GM19099 (cell line): Measurements from ENCODE around the gene CORO1C.

Experiments
- POLR2A ChIP-seq: IDR thresholded peaks from 3 replicates; pipeline ENCODE4 v1.6.1; 2011; ENCODE audit warnings: low read depth; ENCODE audit not compliant: insufficient read length; ENCODE audit errors: extremely low read depth

The CORO1C gene

DNA sequence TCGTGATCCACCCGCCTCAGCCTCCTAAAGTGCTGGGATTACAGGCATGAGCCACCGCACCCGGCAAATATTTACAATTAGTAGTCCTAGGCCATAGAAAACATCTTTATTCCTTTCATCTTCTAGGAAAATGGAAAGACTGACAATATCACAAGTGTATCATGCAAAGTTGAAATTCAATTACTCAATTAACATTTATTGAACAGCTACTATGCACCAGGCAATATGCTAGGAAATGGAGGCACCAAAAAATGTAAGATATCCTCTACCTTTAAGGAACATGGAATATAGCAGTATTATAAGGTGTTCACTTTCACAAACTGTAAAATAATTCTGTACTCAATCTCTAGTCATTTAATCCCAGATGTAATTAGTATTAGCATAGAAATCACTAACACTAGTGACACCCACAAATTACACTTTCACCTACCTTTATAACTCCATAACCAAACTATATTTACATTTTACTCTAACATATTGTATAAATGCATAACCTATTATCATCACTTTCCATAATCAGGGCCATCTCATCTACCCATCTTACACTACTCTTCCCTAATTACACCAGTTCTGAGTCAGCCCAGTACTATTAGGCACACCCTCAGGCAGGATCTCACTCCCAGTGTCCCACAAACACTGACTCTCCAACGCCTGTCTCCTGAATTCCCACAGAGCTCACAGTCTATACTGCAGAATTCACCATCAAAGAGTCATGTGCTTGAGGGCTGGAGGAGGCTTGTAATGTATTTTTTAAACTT is 10.4 kb downstream of the CORO1C start:
- no peak for TF ChIP-seq POLR2A

- TF ChIP-seq POLR2A, result no peak
Observed at GRCh38 chr12:108717243-108717642, 14.1 kb downstream of the CORO1C start.

- TF ChIP-seq POLR2A, result no peak
Observed at GRCh38 chr12:108714866-108715265, 16.5 kb downstream of the CORO1C start.

GRCh38 chr12:108713471-108713870 is 17.8 kb downstream of the CORO1C start:
- no peak for TF ChIP-seq POLR2A

- TF ChIP-seq POLR2A, result no peak
Observed at GRCh38 chr12:108712925-108713203, 18.5 kb downstream of the CORO1C start.

DNA sequence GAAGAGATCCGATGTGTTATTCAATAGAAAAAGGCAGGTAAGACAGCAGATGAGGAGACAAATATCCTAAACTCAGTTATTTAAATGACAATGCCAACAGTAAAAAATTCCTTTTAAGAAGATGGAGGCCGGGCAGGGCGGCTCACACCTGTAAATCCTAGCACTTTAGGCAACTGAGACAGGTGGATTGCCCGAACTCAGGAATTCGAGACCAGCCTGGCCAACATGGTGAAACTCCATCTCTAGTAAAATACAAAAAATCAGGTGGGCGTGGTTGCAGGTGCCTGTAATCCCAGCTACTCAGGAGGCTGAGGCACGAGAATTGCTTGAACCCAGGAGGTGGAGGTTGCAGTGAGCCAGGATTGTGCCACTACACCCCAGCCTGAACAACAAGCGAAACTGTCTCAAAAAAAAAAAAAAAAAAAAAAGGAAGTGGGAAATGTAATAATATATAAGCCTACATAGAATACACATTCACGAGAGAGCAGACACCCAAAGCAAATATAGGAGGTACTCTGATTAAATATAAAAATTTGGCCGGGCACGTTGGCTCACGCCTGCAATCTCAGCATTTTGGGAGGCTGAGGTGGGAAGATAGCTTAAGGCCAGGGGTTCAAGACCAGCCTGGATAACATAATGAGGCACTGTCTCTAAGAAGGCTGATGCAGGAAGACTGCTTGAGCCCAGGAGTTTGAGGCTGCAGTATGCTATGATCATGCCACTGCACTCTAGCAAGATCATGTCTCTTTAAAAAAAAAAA is 19.0 kb downstream of the CORO1C start:
- TF ChIP-seq POLR2A, result no peak

DNA sequence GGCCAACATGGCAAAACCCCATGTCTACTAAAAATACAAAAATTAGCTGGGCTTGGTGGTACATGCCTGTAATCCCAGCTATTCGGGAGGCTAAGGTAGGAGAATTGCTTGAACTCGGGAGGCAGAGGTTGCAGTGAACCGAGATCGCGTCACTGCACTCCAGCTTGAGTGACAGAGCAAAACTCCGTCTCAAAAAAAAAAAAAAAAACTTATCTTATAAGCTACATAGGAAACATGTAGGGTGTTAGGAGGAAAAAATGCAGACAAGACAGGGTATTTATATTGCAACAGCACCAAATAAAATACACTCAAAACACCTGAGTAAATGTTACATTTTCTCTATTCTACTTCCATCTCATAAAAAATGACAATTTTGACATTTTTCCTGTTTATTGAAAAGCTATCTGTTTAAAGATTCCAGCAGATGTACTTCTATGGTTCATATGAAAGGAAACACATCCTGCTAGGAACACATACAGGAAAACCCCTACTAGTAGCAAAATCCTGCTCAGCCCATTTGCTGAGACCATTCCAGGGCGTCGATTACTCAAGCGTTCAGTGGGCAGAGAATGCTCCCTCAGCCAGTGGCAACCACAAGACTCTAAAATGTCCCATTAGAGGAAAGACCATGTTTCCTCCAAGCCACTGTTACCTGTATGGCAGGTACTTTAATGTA is 19.7 kb downstream of the CORO1C start:
- no peak for TF ChIP-seq POLR2A

GRCh38 chr12:108709697-108710096 is 21.6 kb downstream of the CORO1C start:
- no peak for TF ChIP-seq POLR2A

DNA sequence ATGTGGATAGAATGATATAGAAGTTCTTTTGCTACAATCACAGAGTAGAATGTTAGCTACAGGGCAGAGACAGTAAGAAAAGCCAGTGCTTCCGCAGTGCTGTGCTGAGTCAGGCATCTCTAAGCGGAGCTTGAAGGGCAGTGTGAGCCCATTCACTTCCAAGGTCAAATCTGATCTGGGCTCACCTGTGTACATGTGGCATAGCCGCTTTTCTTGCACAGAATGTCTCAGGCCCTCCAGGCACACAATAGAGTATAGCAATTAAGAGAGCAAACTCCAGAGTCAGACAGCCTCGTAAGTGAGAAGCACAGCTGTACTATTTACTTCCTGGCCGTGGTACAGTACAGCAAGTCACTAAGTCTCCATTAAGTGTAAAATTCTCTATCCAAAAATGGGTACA is 26.8 kb downstream of the CORO1C start:
- TF ChIP-seq POLR2A, result no peak

- no peak for TF ChIP-seq POLR2A
Observed at GRCh38 chr12:108702595-108703320, 28.6 kb downstream of the CORO1C start.

DNA sequence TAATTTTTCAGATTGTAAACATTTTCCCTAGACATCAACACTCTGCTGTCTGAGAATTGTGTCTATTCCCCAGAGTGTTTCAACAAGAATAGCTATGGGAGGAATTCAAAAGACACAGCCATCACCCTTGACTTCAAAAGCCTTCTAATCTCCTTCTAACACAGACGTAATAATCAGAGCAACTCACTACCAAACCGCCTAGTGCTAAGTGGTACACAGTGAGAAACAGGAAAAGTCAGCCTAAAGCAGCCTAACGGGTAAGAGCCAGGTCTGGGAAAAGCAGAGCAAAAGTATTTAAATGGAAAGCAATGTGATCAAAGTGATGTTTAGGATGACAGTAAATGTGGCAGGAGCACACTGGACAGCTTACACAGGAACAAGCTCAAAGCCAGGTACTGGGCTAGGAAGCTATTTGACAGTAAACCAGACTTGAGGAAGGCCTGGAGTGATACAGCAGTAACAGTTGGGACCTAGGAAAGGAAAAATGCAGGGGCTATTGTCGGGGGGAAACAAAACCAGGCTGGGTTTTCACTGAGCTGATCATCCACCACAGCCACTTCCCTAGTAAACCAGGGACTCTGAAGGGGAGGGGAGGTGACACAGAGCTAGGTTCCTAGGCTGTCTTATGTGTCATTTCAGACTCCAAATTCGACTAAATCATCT is 29.4 kb downstream of the CORO1C start:
- no peak for TF ChIP-seq POLR2A

DNA sequence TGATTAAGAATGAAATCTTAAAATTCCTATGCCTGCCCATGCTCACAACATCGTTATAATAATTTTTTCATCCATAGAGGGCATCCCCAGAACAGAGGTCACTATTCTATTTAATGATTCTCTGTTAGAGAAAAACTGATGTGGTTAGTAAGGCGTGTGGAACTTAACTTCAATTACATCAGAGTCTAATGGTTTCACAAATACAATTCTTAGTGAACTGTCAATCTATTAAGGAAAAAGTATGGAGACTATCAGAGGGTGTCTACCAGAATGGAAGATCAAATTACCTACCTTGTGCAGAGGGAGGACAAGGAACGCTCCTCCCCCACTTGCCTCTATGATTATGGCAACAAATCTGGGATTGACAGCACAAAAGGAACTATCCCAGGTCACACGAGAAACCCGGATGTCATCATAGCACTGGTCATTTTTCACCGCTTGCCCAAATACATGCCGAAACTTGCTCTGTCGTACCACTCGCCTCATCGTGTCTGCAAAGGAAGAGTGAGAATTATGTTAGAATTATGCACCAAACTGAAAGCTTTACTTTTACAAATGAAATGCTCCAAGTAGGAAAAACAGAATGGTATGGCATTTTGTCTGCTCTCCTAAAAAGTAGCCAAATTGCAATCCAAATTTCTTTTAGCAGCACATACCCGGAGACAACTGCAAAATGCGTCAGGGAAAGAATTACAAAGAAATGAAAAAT is 30.3 kb downstream of the CORO1C start:
- no peak for TF ChIP-seq POLR2A

DNA sequence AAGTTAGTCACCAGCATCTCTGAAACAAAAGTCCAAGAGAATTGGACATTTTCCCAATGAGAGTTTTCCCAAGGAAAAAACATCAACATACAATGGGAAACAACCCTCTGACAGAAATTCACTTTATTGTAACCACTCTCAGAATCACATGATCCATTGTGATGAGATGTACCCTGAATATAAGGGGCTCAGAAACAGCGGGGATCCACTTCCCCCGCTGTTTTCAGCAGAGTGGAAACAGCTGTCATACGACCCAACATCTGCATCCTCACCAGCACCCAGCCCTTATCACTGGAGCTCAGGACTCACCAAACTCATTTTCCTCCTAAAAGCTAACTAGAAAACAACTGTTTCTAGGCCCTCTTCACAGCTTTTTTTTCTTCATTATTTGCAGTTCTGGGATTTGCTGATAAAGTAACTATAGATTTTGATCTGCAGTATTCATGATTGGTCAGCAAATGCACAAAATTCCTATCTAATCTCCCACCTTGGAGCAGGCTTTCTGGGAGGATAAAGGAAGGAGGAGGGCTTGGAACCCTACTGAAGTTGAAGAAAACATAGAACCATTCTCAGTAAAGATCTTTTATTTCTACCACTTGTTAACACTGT is 31.3 kb downstream of the CORO1C start:
- no peak for TF ChIP-seq POLR2A

DNA sequence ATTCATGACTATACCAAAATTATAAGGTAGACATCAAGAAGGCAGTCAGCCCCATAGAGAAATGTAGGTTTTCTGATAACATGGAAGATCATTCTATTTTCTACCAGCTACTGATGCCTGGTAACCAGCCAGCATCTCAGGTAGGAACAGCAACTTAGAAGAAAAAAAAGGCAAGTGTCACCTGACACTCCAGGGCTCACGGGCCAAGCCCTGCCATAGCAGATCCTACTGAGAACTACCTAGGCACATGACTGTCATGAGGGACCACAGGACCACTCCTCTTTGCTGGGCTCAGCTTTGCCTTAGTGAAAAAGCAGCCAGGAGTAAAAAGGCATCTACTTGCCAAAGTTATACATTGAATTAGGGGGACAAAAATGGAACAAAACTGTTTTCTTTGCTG is 33.4 kb downstream of the CORO1C start:
- TF ChIP-seq POLR2A, result no peak
